GM12878 (cell line): ENCODE measurements around the gene CCNL1. TPM values are rescaled to one million over a fixed set of nuclear protein-coding genes. Genes with fewer than 3 reads are reported as not detected.

Source experiments
- BRCA1 ChIP-seq: IDR thresholded peaks from 2 replicates; pipeline ENCODE4 v1.6.1; 2011; ENCODE audit warnings: low read depth, low read length, improper control_type of control experiment
- ELK1 ChIP-seq: IDR thresholded peaks from 2 replicates; pipeline ENCODE4 v1.6.1; 2012; ENCODE audit warnings: low read depth, low read length, improper control_type of control experiment
- EZH2 ChIP-seq: IDR thresholded peaks from 2 replicates; pipeline ENCODE4 v1.6.1; 2012; ENCODE audit warnings: low read depth, mild to moderate bottlenecking, control low read depth, inconsistent platforms, low read length, borderline replicate concordance; ENCODE audit not compliant: control insufficient read depth
- SMC3 ChIP-seq: IDR thresholded peaks from 2 replicates; pipeline ENCODE4 v1.6.1; 2011; ENCODE audit warnings: low read length, improper control_type of control experiment, borderline replicate concordance
- STAT3 ChIP-seq: IDR thresholded peaks from 2 replicates; pipeline ENCODE4 v1.6.1; 2011; ENCODE audit warnings: low read depth, low read length, improper control_type of control experiment
- SUPT20H ChIP-seq: IDR thresholded peaks from 2 replicates; pipeline ENCODE4 v1.6.1; 2011; ENCODE audit warnings: low read depth, mild to moderate bottlenecking, low read length, moderate library complexity, borderline replicate concordance; ENCODE audit not compliant: control insufficient read depth
- TAF1 ChIP-seq: IDR thresholded peaks from 2 replicates; pipeline ENCODE4 v1.6.1; 2011; ENCODE audit warnings: mild to moderate bottlenecking, low read depth, low read length, borderline replicate concordance
- YBX1 ChIP-seq: fragments of 450-650 bp; IDR thresholded peaks from 2 replicates; pipeline ENCODE4 v1.6.1; 2016; ENCODE audit warnings: antibody characterized with exemption
- polyA plus RNA-seq, 11 experiments: library from polyadenylated mRNA; depleted of rRNA in 4 of 11; unstranded in 6 of 11; stranded (reverse) in 5 of 11; fragments of >200 nt; fragmentation: Nextera tagmentation in 4 of 11; fragmentation: Illumina TruSeq in 1 of 11; extraction: Ambion mirVana in 4 of 11; extraction: Trizol in 1 of 11; gene quantifications; 1 replicate in 1 of 11; 2 replicates in 10 of 11; pipeline versions ENCODE4 v1.2.1 to v1.2.3, GENCODE V29; 2011 to 2016; ENCODE audit warnings: inconsistent platforms in 2 of 11, missing spikeins in 2 of 11, low read depth in 1 of 11
- total RNA-seq, 4 experiments: library from RNA; depleted of rRNA in 3 of 4; stranded (reverse); fragments of >200 nt in 3 of 4; fragmentation: Illumina TruSeq in 1 of 4; extraction: Trizol in 1 of 4; gene quantifications; 2 replicates each; pipeline versions ENCODE4 v1.2.1 to v1.2.3, GENCODE V29; 2013 to 2021
- TF ChIP-seq, protein P1 (sequence below): fragments of 450-650 bp; IDR thresholded peaks from 2 replicates; pipeline ENCODE4 v1.6.1; 2017; ENCODE audit warnings: antibody characterized with exemption, mild to moderate bottlenecking, moderate library complexity
- TF ChIP-seq, protein P2 (sequence below): fragments of 450-650 bp; IDR thresholded peaks from 2 replicates; pipeline ENCODE4 v1.6.1; 2017; ENCODE audit warnings: borderline replicate concordance
- TF ChIP-seq, protein P3 (sequence below): fragments of 450-650 bp; formaldehyde crosslinking; IDR thresholded peaks from 2 replicates; pipeline ENCODE4 v1.4.0; 2022; ENCODE audit warnings: mild to moderate bottlenecking, moderate library complexity

The CCNL1 gene
- total and polyA plus RNA-seq, 10 of the 15 experiments (the other 5 are each of a cell fraction or from before 2014, with no cell fraction given), result 22.2 to 174 (median 115) TPM

DNA sequence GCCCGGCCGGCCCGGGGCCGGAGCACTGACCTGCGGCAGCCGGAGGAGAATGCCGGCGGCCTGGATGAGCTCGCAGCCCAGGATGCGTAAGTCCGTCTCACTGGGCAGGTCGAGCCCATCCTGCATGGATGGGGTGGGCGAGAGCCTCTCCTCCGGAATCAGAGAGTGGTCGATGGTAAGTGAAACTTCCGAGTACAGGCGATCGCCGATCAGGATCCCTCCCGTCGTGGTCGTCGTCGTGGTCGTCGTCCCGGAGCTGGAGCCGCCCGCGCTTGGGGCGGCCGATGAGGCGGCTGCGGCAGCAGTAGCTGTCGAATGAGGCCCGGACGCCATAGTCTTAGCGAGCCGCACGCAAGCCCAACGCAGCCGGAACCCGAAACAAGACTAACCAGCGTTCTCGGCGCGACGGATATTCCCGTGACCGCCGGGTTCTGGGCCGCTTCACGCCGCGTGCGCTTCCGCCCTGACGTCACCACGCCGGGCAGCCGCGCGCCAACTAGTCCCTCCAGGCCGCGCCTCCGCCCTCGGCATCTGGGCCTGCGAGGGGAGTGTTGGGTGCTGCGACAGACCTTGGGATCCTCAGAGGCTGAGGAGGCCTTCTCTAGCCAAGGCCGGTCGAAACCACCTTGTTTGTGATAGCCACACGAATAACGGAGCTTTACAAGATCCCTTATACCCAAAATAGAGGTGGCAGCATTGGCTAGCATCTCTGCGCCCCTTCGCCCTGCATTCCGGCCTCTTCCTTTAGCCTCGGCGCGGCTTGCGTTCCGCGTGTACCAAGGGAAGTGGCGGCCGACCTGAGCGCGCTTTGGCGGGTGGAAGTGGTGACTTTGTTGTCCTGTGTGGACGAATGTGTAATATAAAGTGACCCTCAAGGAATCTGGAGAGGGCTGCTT, at the start of gene CCNL1 (continued):
- peak; percentile 52; the same call in 1 of the 2 replicates for TF ChIP-seq BRCA1
- TF ChIP-seq, protein P1, sequence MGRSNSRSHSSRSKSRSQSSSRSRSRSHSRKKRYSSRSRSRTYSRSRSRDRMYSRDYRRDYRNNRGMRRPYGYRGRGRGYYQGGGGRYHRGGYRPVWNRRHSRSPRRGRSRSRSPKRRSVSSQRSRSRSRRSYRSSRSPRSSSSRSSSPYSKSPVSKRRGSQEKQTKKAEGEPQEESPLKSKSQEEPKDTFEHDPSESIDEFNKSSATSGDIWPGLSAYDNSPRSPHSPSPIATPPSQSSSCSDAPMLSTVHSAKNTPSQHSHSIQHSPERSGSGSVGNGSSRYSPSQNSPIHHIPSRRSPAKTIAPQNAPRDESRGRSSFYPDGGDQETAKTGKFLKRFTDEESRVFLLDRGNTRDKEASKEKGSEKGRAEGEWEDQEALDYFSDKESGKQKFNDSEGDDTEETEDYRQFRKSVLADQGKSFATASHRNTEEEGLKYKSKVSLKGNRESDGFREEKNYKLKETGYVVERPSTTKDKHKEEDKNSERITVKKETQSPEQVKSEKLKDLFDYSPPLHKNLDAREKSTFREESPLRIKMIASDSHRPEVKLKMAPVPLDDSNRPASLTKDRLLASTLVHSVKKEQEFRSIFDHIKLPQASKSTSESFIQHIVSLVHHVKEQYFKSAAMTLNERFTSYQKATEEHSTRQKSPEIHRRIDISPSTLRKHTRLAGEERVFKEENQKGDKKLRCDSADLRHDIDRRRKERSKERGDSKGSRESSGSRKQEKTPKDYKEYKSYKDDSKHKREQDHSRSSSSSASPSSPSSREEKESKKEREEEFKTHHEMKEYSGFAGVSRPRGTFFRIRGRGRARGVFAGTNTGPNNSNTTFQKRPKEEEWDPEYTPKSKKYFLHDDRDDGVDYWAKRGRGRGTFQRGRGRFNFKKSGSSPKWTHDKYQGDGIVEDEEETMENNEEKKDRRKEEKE, result no peak
- peak; percentile 91 for TF ChIP-seq ELK1
- TF ChIP-seq TAF1, result peak; percentile 100
- no peak for TF ChIP-seq STAT3
- TF ChIP-seq, protein P2, sequence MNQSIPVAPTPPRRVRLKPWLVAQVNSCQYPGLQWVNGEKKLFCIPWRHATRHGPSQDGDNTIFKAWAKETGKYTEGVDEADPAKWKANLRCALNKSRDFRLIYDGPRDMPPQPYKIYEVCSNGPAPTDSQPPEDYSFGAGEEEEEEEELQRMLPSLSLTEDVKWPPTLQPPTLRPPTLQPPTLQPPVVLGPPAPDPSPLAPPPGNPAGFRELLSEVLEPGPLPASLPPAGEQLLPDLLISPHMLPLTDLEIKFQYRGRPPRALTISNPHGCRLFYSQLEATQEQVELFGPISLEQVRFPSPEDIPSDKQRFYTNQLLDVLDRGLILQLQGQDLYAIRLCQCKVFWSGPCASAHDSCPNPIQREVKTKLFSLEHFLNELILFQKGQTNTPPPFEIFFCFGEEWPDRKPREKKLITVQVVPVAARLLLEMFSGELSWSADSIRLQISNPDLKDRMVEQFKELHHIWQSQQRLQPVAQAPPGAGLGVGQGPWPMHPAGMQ, result no peak
- TF ChIP-seq EZH2, result no peak
- TF ChIP-seq, protein P3, sequence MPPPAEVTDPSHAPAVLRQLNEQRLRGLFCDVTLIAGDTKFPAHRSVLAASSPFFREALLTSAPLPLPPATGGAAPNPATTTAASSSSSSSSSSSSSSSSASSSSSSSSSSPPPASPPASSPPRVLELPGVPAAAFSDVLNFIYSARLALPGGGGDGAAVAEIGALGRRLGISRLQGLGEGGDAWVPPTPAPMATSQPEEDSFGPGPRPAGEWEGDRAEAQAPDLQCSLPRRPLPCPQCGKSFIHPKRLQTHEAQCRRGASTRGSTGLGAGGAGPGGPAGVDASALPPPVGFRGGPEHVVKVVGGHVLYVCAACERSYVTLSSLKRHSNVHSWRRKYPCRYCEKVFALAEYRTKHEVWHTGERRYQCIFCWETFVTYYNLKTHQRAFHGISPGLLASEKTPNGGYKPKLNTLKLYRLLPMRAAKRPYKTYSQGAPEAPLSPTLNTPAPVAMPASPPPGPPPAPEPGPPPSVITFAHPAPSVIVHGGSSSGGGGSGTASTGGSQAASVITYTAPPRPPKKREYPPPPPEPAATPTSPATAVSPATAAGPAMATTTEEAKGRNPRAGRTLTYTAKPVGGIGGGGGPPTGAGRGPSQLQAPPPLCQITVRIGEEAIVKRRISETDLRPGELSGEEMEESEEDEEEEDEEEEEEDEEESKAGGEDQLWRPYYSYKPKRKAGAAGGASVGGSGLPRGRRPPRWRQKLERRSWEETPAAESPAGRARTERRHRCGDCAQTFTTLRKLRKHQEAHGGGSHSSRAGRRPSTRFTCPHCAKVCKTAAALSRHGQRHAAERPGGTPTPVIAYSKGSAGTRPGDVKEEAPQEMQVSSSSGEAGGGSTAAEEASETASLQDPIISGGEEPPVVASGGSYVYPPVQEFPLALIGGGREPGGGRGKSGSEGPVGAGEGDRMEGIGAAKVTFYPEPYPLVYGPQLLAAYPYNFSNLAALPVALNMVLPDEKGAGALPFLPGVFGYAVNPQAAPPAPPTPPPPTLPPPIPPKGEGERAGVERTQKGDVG (CRISPR knock-in tag), result no peak; the same call in 1 of the 2 replicates
- TF ChIP-seq SMC3, result no peak; the same call in 1 of the 2 replicates
- no peak for TF ChIP-seq YBX1
- TF ChIP-seq SUPT20H, result no peak
